AG20443 (cell line): ENCODE results near the gene ALOX15B.
A peak's percentile ranks its signal among the peaks of the same experiment; 100 is the strongest.
"Not testable (repeated sequence)": the region's sequence is repeated elsewhere in the genome, so short reads cannot be mapped to it uniquely, and the experiment has no call there.

ENCODE experiments used
- DNase-seq: peaks from one replicate; pipeline ENCODE4 v3.0.0; 2012; ENCODE audit warnings: low spot score, mixed read lengths

Gene ALOX15B

GRCh38 chr17:8041249-8041928 is 2.5 kb downstream of the ALOX15B start:
- peak; percentile 68 for DNase-seq

- DNase-seq = no peak
Measured at GRCh38 chr17:8041979-8042378, 3.1 kb downstream of the ALOX15B start.

- DNase-seq = no peak
Measured at GRCh38 chr17:8044819-8045810, 6.3 kb downstream of the ALOX15B start.

- no peak for DNase-seq
Measured at GRCh38 chr17:8046306-8046928, 7.6 kb downstream of the ALOX15B start.

GRCh38 chr17:8046929-8047768 is 8.3 kb downstream of the ALOX15B start:
- DNase-seq = no peak

- DNase-seq = no peak
Measured at GRCh38 chr17:8047769-8048110, 8.9 kb downstream of the ALOX15B start.

- no peak for DNase-seq
Measured at GRCh38 chr17:8048236-8048635, 9.4 kb downstream of the ALOX15B start.

GRCh38 chr17:8048736-8049135 is 9.9 kb downstream of the ALOX15B start:
- no peak for DNase-seq

- no peak for DNase-seq
Measured at GRCh38 chr17:8051831-8052230, 13.0 kb downstream of the ALOX15B start.

- DNase-seq = no peak
Measured at GRCh38 chr17:8052256-8053252, 13.7 kb downstream of the ALOX15B start.

GRCh38 chr17:8053600-8053999 is 14.7 kb downstream of the ALOX15B start:
- no peak for DNase-seq

- no peak for DNase-seq
Measured at GRCh38 chr17:8055851-8056231, 17.0 kb downstream of the ALOX15B start.

- peak; percentile 55 for DNase-seq
Measured at GRCh38 chr17:8056232-8056975, 17.5 kb downstream of the ALOX15B start.

- DNase-seq = no peak
Measured at GRCh38 chr17:8056976-8057625, 18.2 kb downstream of the ALOX15B start.

- DNase-seq = peak; percentile 84
Measured at GRCh38 chr17:8057691-8058114, 18.8 kb downstream of the ALOX15B start.

- DNase-seq = no peak
Measured at GRCh38 chr17:8059131-8059530, 20.3 kb downstream of the ALOX15B start.

- peak; percentile 87 for DNase-seq
Measured at GRCh38 chr17:8060274-8060673, 21.4 kb downstream of the ALOX15B start.

GRCh38 chr17:8061851-8062250 is 23.0 kb downstream of the ALOX15B start:
- not testable (repeated sequence) for DNase-seq

- DNase-seq = no peak
Measured at GRCh38 chr17:8062435-8062806, 23.6 kb downstream of the ALOX15B start.
